Stimulated activated memory B cell treated with anti-CD40 and anti-IgM and Interleukin-4, amounts not matched to agents 10 μg/mL and 1 μg/mL and 100 μg/mL, for 72 hours (primary cell): Measurements from ENCODE around the gene MANEA.
"Not testable (repeated sequence)": the region's sequence is repeated elsewhere in the genome, so short reads cannot be mapped to it uniquely, and the experiment has no call there.

ENCODE experiments used
- ATAC-seq: fragments of 150-1000 bp; cut with Tn5 transposase; 2 replicates; pipeline ENCODE4 v1.10.0; 2021
- H3K27ac Mint-ChIP-seq: one replicate; pipeline ENCODE4 v1.8.0; 2022; ENCODE audit warnings: mild to moderate bottlenecking, mixed read lengths
- H3K27me3 Mint-ChIP-seq: one replicate; pipeline ENCODE4 v1.8.0; 2022; ENCODE audit warnings: mixed read lengths
- H3K36me3 Mint-ChIP-seq: one replicate; pipeline ENCODE4 v1.8.0; 2022; ENCODE audit warnings: mixed read lengths
- H3K4me1 Mint-ChIP-seq: one replicate; pipeline ENCODE4 v1.8.0; 2022; ENCODE audit warnings: mixed read lengths
- H3K4me3 Mint-ChIP-seq: one replicate; pipeline ENCODE4 v1.8.0; 2022; ENCODE audit warnings: mild to moderate bottlenecking, moderate library complexity, mixed read lengths
- H3K9me3 Mint-ChIP-seq: one replicate; pipeline ENCODE4 v1.8.0; 2022; ENCODE audit warnings: mixed read lengths

MANEA gene

DNA sequence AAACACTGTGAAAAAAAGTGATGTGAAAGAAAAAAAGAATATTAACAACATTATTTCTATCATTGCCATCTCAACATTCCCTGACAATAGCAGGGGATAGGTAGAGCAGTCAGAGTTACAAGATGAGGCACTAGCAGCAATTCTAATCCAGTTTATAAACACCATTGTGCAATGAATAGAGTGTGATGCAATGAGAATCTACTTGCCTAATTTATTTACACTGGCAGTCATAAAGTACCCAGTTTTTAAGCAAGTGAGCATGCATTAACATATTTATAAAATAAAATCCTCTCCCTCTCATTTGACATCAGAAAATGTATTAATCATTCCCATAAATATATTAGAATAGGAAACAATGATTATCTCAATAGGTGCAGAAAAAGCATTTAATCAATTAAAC is 2.5 kb upstream of the MANEA start:
- Mint-ChIP-seq H3K36me3 (peaks cover 4% of the 10 kb centered on the region), H3K27me3 (no peaks in the 10 kb centered on the region), H3K9me3 (no peaks in the 10 kb centered on the region), H3K4me3 (no peak overlapping the region), H3K27ac (no peak overlapping the region), H3K4me1 (peaks cover 32% of the 10 kb centered on the region)
- no peak for ATAC-seq

DNA sequence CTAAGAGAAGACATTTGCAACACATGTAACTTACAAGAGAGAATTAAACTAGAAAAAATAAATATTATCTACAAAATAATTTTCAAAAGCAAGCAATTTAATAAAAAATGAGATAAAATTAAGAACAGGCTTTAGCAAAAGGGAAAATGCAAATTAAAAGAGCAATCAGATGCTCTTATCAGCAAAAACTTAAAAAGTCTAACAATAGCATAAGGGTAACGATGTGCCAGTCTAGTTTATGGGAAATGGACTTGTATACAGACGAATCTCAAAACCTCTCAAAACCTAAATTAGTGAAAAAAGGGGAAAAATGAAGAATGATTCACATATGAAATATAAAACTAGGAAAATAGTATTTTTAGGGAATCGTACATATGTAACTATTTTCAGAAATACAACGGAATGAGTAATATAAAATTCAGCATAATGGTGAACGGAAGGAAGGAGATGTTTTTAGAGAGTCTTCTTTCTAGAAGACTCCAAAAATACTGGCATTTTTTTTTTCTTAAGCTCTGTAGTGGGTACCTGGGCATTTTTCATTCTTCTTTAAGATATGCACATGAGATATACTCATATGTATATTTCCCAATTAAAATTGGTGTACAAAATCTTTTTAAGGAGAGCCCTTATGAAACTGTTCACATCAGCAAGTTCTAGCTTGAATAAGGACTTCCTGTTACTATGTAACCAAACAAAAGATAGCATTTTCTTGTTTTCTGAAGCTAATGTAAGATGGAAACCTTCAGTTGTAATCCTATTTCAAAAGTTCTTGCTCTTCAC is 927 bp upstream of the MANEA start:
- Mint-ChIP-seq H3K27ac (peak overlapping the region; percentile 97), H3K4me3 (peak overlapping the region; percentile 98), H3K4me1 (peaks cover 32% of the 10 kb centered on the region), H3K9me3 (no peaks in the 10 kb centered on the region), H3K27me3 (no peaks in the 10 kb centered on the region), H3K36me3 (peaks cover 4% of the 10 kb centered on the region)
- ATAC-seq: no peak

GRCh38 chr6:95576998-95577303 is 384 bp upstream of the MANEA start:
- peaks cover 4% of the 10 kb centered on the region for H3K36me3 Mint-ChIP-seq
- peak overlapping the region; percentile 97 for H3K27ac Mint-ChIP-seq

GRCh38 chr6:95578106-95578410 is 723 bp downstream of the MANEA start:
- Mint-ChIP-seq H3K4me1 (peaks cover 32% of the 10 kb centered on the region), H3K36me3 (peaks cover 4% of the 10 kb centered on the region), H3K9me3 (no peaks in the 10 kb centered on the region), H3K4me3 (peak overlapping the region; percentile 98), H3K27me3 (no peaks in the 10 kb centered on the region), H3K27ac (peak overlapping the region; percentile 97)
- ATAC-seq: peak; percentile 34

More at GRCh38 chr6:95576998-95577303, 384 bp upstream of the MANEA start:
- Mint-ChIP-seq H3K9me3 (no peaks in the 10 kb centered on the region), H3K27me3 (no peaks in the 10 kb centered on the region), H3K4me3 (peak overlapping the region; percentile 98), H3K4me1 (peaks cover 32% of the 10 kb centered on the region)
- no peak for ATAC-seq

GRCh38 chr6:95581073-95581472 is 3.7 kb downstream of the MANEA start:
- peaks cover 15% of the 10 kb centered on the region for H3K4me1 Mint-ChIP-seq
- H3K27me3 Mint-ChIP-seq: no peaks in the 10 kb centered on the region
- no peak overlapping the region for H3K4me3 Mint-ChIP-seq
- H3K36me3 Mint-ChIP-seq: peaks cover 19% of the 10 kb centered on the region
- H3K27ac Mint-ChIP-seq: no peak overlapping the region
- no peak for ATAC-seq
- H3K9me3 Mint-ChIP-seq: peaks cover 7% of the 10 kb centered on the region

GRCh38 chr6:95584226-95584625 is 6.9 kb downstream of the MANEA start:
- not testable (repeated sequence) for H3K9me3 Mint-ChIP-seq, H3K4me3 Mint-ChIP-seq, H3K27me3 Mint-ChIP-seq, H3K4me1 Mint-ChIP-seq, ATAC-seq, H3K27ac Mint-ChIP-seq
- H3K36me3 Mint-ChIP-seq: peaks cover 28% of the 10 kb centered on the region

GRCh38 chr6:95587989-95588388 is 10.7 kb downstream of the MANEA start:
- H3K27ac Mint-ChIP-seq: no peak overlapping the region
- H3K9me3 Mint-ChIP-seq: peaks cover 7% of the 10 kb centered on the region
- peaks cover 15% of the 10 kb centered on the region for H3K4me1 Mint-ChIP-seq
- ATAC-seq: no peak
- H3K4me3 Mint-ChIP-seq: no peak overlapping the region
- H3K36me3 Mint-ChIP-seq: peaks cover 46% of the 10 kb centered on the region
- no peaks in the 10 kb centered on the region for H3K27me3 Mint-ChIP-seq

DNA sequence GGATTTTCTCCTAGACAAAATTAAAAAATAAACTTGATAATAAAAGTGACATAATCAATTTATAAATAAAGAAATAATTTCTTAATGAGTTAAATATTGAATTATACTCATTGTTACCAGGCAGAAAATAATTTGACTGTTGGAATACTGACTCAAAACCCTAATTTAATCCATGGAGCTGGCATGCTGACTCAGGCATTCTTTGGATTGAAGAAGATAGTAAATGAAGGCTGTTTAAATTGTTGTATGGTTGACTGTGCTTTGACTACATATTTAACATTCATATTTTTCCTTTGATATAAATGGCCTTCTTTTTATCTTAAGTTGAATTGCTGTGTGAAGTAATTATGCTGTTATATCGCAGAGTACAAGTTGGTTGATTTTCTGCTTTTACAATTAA is 11.7 kb downstream of the MANEA start:
- Mint-ChIP-seq H3K9me3 (peaks cover 5% of the 10 kb centered on the region), H3K27ac (no peak overlapping the region), H3K4me3 (no peak overlapping the region), H3K27me3 (no peaks in the 10 kb centered on the region), H3K36me3 (peaks cover 49% of the 10 kb centered on the region), H3K4me1 (peaks cover 19% of the 10 kb centered on the region)
- no peak for ATAC-seq

DNA sequence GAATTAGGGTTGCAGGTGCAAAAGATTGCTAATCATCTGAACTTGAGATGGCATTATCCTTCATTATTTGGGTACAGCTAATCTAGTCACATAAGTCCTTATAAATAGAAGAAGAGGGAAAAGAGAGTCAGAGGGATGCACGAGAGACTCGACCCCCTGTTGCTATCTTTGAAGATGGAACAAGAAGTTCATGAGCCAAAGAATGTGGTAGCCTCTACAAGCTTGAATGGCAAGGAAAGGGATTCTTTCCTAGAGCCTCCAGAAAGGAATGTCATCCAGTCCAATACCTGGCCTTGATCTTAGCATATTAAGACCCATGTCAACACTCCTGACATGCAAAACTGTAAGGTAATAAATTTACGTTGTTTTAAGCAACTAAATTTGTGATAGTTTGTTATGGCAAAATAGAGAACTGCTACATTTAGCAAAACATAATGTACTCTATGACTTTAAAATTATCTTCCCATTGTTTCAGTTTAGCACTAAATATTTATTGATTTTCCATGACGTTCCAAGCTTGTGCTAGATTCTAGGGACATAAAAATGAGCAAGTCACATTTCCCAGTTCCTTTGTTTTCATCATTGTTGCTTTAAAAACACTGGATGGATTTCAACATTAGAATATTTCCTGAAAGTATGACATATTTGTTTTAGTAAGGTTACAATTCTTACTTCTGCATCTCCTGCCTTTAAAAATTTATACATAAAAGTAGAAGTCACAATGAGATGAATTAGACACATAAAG is 12.7 kb downstream of the MANEA start:
- H3K27me3 Mint-ChIP-seq: no peaks in the 10 kb centered on the region
- no peak overlapping the region for H3K27ac Mint-ChIP-seq
- H3K4me3 Mint-ChIP-seq: no peak overlapping the region
- H3K9me3 Mint-ChIP-seq: no peaks in the 10 kb centered on the region
- peaks cover 20% of the 10 kb centered on the region for H3K4me1 Mint-ChIP-seq
- ATAC-seq: no peak
- H3K36me3 Mint-ChIP-seq: peaks cover 44% of the 10 kb centered on the region

GRCh38 chr6:95593025-95593424 is 15.7 kb downstream of the MANEA start:
- Mint-ChIP-seq H3K4me1 (peaks cover 13% of the 10 kb centered on the region), H3K27ac (no peak overlapping the region), H3K36me3 (peaks cover 36% of the 10 kb centered on the region), H3K4me3 (no peak overlapping the region), H3K9me3 (no peaks in the 10 kb centered on the region), H3K27me3 (no peaks in the 10 kb centered on the region)
- no peak for ATAC-seq

- Mint-ChIP-seq H3K36me3 (peaks cover 51% of the 10 kb centered on the region), H3K4me1 (peaks cover 11% of the 10 kb centered on the region), H3K27me3 (no peaks in the 10 kb centered on the region), H3K9me3 (no peaks in the 10 kb centered on the region), H3K4me3 (no peak overlapping the region), H3K27ac (no peak overlapping the region)
- ATAC-seq: no peak
Measured at GRCh38 chr6:95596021-95596420, 18.7 kb downstream of the MANEA start.

DNA sequence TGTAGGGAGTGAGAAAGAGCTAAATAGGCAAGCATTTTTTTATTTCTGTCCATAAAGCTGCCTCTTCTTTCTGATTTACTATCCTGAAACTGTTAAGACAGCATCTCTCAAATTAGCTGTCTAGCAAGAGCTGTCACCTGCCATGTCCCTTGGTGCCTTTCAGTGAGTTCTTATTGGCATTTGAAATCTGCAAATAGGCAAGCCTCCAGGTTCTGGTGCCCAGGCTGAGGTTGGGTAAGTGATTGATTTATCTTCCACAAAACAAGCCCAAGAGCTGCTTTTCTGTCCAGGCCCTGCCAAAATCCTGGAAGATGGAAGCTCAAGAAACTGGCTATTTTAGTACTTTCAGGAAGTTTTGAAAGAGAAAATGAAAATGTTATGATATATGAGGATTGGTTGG is 22.4 kb downstream of the MANEA start:
- Mint-ChIP-seq H3K4me1 (no peaks in the 10 kb centered on the region), H3K4me3 (no peak overlapping the region), H3K27ac (no peak overlapping the region), H3K9me3 (no peaks in the 10 kb centered on the region), H3K27me3 (no peaks in the 10 kb centered on the region), H3K36me3 (peaks cover 28% of the 10 kb centered on the region)
- no peak for ATAC-seq

- Mint-ChIP-seq H3K9me3 (no peaks in the 10 kb centered on the region), H3K27ac (no peak overlapping the region), H3K4me3 (no peak overlapping the region), H3K27me3 (no peaks in the 10 kb centered on the region), H3K36me3 (peaks cover 33% of the 10 kb centered on the region), H3K4me1 (no peaks in the 10 kb centered on the region)
- ATAC-seq: no peak
Measured at GRCh38 chr6:95601133-95601532, 23.8 kb downstream of the MANEA start.

- no peaks in the 10 kb centered on the region for H3K4me1 Mint-ChIP-seq
- no peak for ATAC-seq
- H3K4me3 Mint-ChIP-seq: no peak overlapping the region
- H3K36me3 Mint-ChIP-seq: no peaks in the 10 kb centered on the region
- no peaks in the 10 kb centered on the region for H3K27me3 Mint-ChIP-seq
- H3K27ac Mint-ChIP-seq: no peak overlapping the region
- no peaks in the 10 kb centered on the region for H3K9me3 Mint-ChIP-seq
Measured at GRCh38 chr6:95614094-95614493, 36.8 kb downstream of the MANEA start.

DNA sequence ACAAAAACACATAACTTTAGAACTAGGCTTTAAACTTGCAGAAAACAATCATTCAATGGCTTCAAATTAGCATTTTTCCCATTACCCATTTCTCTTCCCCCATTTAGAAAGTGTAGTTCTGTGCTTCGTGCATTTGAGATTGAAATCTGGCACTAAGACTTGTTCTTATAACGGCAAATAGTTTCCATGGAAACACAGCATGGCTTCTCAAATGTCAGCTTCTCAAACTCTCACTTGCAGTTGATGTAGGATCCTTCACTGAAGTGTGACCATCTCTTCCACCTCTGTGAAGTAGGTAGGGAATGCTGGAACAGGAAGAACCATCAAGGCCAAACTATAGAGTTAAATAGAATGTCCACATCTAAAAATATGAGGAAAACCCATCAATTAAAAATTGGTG is 52.2 kb downstream of the MANEA start:
- Mint-ChIP-seq H3K27ac (no peak overlapping the region), H3K36me3 (no peaks in the 10 kb centered on the region), H3K4me3 (no peak overlapping the region), H3K9me3 (peaks cover 16% of the 10 kb centered on the region), H3K27me3 (no peaks in the 10 kb centered on the region), H3K4me1 (no peaks in the 10 kb centered on the region)
- ATAC-seq: no peak
